WI38 (cell line): ENCODE results near the gene TAOK3.

Experiments used
- H3K4me3 ChIP-seq: 2 replicates; pipeline ENCODE4 v1.5.1; 2011; ENCODE audit warnings: low read depth, mild to moderate bottlenecking, control low read depth, low read length
- CTCF ChIP-seq: IDR thresholded peaks from 2 replicates; pipeline ENCODE4 v1.5.1; 2012; ENCODE audit warnings: low read depth, mild to moderate bottlenecking, control low read depth, low read length

Gene TAOK3

DNA sequence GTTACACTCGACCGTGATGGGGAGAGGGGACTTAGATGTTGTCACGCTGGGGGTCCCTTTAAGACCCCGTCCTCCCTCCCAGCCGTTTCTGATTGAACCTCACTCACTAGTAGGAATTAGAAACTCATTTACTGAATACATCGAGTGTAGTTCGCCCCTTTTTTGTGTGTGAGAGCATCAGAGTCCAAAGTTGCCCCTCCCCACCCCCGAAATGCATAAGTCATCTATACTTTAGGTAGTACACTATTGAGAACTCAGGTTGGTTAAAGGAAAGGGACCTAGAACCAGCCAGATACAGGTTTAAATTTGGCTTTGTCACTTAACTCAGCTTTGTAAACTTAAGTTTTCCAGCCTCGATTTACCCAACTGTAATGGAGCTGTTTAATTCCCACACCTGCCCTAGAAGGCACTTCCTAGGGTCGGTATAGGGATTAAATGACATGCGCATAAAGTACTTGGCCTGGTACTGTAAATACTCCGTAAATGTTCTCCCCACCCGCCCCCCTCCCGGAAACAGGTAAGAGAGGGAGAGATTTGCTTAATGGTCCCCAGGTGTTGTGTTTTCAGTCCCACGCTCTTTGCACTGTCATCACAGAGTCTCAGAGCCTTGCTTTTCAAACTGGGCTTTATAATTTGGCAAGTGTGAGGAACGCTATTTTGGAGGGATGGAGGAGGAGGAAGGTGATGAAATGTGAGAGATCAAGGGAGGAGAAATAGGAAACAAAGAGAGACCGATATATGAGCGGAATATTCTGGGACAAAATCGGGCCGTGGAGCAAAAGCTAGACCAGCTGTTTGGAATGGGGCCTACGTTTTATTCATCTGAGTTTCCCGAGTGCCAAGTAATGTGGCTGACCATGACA is 4.5 kb upstream of the TAOK3 start:
- peak overlapping the region; percentile 63 for H3K4me3 ChIP-seq
- TF ChIP-seq CTCF = no peak

GRCh38 chr12:118376089-118377020 is 3.6 kb upstream of the TAOK3 start, which contains the start of gene SUDS3:
Gene SUDS3 (plus strand): TSS chr12:118376555. CDS start chr12:118376692, 137 bp downstream.
- TF ChIP-seq CTCF = peak; percentile 96
- peak within 1 kb of the TSS; percentile 63 for H3K4me3 ChIP-seq

DNA sequence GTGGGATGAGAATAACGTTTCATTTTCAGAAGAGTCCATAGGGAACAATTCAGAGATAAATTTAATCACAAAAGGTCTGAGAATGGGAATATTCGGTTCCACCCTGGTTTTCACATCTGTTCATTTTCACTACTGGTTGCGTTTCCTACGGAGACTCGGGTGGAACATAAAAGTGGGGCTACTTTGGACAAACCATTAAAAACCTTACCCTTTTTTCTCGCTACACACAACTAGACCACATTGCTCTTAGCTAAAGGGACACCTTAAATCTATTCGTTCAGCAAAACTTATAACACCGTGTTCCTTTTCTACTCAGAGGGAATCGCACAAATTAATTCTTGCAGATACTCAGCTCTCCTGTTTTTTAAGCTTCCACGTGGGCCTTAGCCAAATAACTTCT is 2.6 kb upstream of the TAOK3 start:
- no peak overlapping the region for H3K4me3 ChIP-seq
- no peak for TF ChIP-seq CTCF

DNA sequence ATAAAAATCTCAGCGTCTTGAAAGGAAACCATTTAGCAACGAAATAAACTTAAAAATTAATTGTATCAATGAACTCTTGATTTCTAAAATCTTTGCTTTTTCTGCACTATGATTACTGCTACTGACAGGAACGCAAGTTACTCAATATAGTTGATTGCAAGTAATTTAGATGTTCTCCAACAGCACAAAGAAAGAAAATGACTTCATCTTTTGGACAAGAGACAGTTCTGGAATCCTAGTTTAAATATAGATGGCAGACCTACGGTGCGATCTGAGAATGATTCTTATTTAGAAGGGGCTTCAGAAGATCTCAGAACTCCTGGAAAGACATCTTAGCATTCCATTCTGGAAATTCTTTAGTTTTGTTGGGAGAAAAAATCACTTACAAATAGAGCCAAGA is 2.2 kb upstream of the TAOK3 start:
- TF ChIP-seq CTCF = no peak
- H3K4me3 ChIP-seq = no peak overlapping the region

DNA sequence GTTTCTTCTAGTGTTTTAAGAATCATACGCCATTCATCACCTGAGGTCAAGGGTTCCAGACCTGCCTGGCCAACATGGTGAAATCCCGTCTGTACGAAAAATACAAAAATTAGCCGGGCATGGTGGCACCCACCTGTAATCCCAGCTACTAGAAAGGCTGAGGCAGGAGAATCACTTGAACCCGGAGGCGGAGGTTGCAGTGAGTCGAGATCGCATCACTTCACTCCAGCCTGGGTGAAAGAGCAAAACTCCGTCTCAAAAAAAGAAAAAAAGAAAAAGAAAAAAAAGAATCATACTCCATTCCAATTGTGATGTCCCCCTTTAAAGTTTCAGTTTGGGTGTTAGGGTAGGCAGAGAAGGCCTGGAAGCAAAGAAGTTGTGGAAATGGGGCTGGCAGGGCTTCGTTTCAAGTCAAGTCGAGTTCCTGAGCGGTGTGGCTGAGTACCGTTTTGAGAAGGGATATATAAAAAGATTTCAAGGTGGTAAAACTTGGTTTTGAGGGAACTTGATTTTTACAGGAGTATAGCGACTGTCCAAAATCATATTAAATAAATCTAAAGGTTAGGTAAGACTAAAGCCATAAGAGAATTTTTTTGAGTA is 1.5 kb upstream of the TAOK3 start:
- TF ChIP-seq CTCF = no peak
- H3K4me3 ChIP-seq = no peak overlapping the region

GRCh38 chr12:118373616-118374015 is 909 bp upstream of the TAOK3 start:
- peak overlapping the region; percentile 75 for H3K4me3 ChIP-seq
- no peak for TF ChIP-seq CTCF
